ENCODE measurements around the gene TMEM184A.

DNA sequence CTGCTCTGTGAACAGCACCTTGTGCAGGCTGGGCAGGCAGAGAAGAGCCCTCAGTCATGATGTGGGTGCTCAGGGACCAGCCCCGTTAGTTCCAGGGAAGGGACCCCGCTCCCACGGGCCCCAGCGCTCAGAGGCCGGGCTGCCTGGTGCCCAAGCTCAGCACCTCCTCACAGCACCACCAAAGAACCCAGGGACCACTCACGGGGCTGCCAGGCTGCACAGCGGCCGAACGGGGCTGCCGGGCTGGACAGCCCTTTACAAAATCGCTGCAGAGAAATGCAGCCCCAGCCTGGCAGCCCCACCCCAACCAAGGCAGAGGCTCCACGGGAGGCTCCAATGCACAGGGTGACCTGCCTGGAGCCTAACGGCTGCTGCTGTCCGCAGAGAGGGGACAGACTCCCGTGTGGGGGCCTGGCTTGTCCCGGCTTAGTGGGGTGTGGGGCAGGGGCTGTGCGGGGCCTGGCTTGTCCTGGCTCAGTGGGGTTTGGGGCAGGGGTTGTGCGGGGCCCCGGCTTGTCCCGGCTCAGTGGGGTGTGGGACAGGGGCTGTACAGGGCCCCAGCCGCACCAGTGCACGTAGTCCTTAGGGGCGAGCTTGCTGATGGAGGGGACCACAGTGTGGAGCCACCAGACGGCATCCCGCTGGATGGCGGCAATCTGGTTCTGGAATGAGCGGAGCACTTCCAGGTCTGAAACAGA is 61.0 kb downstream of the TMEM184A start:
- TF ChIP-seq CTCF (IDR thresholded peaks at IDR 0.05) (no peak), POLR2A (IDR thresholded peaks at IDR 0.05) (no peak)
